HG02678 (cell line): ENCODE data around the gene KCTD16.

Experiments
- ATAC-seq: cut with Tn5 transposase; IDR thresholded peaks from one replicate; pipeline ENCODE4 v1.9.1; 2021; ENCODE audit warnings: mild to moderate bottlenecking, moderate library complexity; ENCODE audit not compliant: unreplicated experiment

The KCTD16 gene

DNA sequence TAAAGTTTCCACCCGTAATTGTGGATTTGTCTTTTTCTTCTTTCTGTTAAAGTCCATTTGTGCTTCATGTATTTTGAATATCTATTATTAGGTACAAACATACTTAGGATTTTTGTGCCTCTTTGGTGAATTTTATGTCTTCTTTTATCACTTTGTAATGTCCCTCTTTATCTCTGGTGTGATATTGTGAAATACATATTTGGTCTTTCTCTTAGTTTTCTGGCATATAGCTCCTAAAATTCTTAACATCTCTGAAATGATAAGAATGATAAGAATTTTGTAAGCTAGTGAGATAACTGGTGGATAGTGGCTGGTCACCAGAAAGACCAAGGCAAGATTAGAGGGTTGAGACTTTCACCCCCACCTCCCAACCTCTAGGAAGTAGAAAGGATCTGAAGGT is 111.1 kb downstream of the KCTD16 start:
- ATAC-seq = no peak

DNA sequence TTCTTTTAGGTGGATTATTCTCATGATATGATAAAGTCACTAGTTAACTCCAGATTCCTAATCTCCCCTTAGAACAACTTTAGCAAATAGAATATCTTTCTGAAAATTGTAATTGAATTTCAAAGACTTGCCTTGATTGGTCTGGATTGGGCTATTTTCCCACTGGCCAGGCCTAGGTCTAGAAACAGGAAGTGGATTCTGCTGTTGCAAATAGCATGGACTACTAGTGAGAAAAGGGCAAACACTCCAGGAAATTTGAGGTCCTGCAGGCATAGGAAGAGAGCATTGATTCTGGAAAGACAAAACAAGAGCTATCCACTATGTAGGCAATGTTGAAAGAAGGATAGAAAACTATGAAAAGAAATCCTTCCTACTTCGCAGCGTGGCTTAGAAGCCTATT is 113.4 kb downstream of the KCTD16 start:
- ATAC-seq = no peak

DNA sequence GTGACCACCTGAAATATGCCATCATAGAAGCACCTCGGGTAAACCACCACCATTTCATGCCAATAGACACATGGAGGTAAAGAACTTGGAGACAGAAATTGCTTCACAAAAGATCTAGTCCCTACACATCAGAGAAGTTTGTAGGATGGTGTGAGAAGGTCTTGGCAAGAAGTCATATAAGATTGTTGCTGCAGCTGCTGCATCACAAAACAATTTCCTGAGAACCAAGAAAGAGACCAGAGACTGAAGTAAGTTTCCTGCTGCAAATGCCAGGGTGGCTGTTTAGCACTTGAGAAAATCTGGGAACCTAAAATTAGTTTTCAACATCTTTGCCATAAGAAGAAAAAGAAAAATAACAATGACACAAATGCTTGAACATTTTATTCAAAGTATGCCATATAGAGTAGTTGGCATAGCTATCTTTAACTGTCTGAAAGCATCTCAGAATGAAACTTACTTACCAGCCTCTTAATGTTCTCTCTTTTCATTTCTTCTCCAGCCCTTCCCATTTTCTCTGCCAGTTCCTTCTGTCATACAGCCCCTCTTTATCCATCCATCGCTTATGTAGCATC is 114.3 kb downstream of the KCTD16 start:
- no peak for ATAC-seq

DNA sequence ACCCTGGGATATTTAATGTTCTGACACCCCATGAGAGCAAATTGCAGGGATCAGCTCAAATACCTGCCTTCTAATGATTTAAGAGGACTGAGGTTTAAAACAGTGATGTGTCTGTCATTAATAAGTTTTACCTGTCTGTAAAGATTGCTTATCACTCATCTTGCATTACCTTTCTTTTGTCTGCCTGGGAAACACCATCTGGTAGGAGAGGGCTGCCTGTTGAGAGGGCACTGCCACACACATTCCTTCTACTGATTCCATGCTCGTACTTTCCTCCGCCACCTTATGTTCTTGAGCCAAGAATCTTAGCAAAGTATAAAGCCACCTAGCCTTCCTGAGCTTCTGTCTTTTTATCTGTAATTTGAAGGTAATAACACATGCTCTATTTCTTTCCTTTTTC is 118.6 kb downstream of the KCTD16 start:
- ATAC-seq = no peak

DNA sequence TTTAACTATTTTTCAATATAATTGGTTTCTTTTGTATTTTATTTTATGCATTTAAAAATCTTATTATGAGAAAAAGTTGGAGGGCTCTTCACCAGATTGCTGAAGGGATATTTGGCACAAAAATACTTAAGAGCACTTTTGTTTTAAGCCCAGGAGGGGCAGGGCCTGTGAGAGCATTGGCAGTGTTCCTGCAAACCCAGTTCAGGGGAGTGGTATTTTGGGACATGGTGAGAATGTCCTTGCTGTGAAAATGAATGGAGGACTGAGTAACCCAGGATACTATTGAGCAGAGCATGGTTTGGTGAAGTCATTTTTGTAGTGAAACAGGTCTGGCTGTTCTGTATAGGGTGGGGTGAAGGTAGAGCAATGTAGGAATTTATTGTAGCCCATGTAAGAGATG is 121.4 kb downstream of the KCTD16 start:
- no peak for ATAC-seq

DNA sequence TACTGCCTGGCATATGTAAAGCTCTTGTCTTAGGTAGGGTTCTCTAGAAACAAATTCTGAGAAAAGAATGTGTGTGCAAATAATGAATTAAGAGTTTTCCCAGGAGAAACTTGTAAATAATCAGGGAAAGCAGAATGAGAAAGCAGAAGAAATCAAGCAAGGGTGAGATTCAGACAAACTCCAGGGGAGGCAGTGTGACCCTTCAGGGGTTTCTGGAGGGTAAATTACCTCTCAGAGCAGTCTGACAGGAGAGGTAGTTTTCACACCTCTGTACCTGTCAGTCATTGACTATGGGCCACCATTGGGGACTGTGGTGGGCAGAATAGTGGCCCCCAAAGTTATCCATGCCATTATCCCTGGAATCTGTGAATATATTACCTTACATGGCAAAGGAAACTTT is 124.6 kb downstream of the KCTD16 start:
- ATAC-seq = no peak

DNA sequence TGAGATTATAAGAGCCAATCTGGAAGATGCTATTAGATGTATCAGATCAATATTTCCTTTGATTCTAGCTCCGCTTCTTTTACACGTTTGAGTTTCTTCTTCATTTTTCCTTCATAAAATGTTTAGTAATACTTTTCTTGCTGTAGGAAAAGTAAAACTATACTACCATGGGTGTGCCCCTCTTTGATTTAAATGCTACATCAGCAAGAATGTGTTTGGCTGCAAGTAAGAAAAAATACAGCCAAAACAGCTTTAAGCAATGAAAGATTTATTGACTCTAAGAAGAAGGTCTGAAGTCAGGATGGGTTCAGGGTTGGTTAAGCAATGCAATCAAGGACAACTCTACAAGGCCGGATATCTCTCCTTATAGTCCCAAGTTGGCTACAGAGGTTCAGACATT is 126.4 kb downstream of the KCTD16 start:
- ATAC-seq = no peak

DNA sequence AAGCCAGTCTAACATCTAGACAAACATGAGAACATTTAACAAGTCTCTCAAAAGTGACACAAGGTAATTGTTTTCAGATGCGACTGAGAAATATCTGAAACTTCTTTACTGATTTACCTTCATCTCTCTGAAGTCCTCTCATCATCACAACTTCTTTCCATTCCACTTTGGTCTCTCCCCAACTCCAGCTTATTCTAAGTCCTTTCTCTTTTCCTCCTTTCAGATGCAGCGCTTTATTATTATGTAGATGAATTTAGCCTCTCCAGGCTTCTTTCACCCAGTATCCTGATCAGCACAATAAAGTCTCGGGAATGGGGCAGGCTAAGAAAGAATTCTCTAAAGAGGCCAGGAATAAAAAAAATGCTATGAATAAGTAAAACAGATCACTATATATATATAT is 128.0 kb downstream of the KCTD16 start:
- no peak for ATAC-seq

DNA sequence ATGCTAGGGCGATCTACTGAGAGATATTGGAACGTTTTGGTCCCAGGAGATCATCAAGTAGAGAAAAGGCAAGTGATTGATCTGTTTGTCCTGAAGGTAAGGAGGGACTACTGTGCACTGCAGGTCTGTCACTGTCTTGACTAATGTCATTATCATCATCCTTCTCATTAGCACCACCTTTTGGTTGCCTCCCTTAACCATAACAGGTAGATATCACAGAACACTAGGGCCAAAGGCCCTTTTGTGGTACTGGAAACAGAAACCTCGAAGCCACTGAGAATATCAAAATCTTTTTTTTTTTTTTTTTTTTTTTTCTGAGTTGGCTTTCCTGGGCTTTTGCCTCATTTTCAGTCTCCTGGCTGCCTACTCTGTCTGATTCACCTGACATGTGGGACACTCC is 134.0 kb downstream of the KCTD16 start:
- ATAC-seq = no peak

DNA sequence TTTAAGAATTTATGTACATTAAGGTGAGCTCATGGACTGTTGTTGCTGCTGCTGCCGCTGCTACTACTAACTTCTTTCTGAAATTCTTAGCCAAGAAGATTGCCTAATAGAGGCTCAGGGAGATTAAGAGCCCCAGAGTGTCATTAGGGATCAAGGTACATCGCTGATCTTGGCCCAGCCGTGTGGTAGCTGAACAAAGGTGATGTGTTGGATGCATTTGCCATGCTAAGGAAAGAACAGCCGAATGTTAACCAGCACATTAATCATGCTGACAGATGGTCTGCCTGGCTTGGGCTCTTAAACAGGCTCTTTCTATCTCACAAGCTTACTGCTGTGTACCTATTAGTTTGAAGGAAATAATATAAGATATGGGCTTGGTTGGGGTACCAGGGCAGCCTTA is 137.1 kb downstream of the KCTD16 start:
- no peak for ATAC-seq

DNA sequence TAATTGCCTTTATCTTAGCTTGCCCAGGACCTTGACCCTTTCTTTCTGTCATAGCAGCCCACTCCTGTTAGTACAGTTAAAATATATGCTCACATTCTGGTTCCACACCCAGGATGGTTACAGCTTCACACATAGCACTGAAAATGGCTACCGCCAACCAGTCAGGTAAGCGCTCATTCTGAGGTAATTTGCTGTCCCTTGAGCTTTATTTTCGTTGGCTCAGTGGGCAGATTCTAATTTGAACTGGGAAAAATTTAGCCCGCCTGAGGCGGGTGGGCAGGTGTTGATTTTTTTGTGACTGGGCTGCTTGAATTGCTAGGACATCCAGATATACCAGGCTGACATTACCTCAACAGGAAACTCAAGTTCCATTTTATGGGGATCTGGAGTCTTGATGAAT is 137.5 kb downstream of the KCTD16 start:
- no peak for ATAC-seq

DNA sequence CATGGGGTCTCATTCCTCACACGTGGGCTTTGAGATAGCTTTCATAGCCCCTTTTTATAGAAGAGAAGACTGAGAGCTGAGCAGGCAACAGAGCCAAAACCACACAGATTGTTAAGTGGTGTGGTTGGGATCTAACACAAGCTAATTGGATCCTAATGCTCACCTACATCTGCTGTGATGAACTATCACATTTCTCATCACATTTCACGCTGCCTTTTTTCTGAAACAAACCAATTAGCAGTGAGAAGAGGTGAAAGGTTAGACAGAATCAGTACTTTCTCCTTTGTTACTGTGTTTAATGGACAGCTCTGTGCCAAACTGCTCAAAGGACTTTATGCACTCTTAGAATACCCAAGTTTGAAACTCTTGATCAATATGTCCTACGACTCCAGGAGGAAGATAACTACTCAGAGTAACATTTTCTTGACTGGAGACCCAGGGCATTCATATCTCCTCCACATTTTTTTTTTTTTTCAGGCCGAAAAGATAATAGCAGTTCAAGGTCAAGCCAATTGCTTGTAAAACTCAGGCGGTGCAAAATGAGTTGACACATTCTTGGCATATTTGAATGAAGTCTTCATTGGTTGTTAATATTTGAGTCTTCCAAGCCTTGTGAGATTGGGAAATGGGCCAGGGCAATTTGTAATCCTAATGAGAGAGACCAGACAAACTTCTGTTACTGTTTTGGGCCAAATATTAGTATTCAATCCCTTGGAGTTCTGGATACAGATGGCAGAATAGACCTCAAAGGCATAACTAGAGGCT is 138.4 kb downstream of the KCTD16 start:
- no peak for ATAC-seq

DNA sequence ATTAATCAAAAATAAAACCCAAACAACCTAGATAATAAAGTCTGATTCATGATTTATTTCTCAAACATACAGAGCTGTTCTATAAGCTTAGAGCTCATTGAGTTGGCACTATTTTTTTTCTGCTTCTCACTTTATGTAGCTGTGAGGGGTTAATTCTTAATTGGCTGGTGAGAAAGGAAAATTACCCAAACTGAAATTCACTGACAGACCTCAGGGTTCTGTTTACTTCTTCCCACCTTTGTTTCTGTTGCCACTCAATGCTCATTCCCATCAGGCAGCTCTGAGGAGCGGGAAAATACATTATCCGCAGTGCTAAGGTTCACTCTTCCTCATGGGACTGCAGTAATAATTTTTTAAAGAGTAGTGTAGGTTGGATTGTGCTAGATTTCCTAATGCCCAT is 139.9 kb downstream of the KCTD16 start:
- ATAC-seq = no peak

DNA sequence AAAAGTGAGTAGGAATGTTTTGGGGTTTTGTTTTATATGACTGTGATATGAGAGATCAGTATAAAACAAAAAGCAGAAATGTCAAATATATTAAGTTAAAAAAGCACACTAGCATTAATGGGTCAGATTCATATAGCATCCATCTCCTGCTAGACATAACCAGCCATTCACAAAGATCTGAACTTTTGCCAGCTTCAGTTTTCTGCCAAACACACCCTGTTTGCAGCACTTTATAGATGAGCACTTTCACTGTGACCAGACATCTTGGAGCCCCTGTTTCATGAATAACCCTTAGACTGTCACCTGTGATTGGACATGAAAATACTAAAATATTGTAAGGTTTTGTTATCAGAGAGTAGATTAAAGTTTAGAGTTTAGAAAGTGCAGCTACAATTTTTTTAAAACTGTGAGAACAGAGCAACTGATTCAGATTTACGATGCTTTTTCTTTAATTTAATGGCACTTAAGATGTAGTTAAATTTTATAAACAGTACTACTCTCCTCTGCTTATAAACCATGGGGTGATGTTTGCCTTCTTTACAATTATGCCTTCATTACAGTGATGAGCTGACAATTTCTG is 142.6 kb downstream of the KCTD16 start:
- no peak for ATAC-seq

DNA sequence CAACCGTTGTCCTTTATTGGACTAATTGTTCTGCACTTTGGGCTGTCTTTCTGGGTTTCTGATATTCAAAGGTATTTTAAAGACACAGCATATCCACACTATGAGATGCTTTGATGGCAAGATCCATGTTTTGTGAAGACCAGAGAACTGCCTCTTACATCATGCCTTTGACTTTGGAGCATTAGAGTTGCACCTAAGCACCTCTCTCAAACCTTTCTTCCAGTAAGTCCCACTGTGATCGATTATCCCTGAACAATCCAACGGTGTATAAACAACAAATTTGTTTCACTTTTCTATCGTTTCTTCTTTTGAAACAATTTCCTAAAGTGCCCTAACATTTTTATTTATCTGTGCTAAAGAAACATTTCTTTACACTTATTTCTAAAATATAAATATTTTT is 144.4 kb downstream of the KCTD16 start:
- no peak for ATAC-seq

DNA sequence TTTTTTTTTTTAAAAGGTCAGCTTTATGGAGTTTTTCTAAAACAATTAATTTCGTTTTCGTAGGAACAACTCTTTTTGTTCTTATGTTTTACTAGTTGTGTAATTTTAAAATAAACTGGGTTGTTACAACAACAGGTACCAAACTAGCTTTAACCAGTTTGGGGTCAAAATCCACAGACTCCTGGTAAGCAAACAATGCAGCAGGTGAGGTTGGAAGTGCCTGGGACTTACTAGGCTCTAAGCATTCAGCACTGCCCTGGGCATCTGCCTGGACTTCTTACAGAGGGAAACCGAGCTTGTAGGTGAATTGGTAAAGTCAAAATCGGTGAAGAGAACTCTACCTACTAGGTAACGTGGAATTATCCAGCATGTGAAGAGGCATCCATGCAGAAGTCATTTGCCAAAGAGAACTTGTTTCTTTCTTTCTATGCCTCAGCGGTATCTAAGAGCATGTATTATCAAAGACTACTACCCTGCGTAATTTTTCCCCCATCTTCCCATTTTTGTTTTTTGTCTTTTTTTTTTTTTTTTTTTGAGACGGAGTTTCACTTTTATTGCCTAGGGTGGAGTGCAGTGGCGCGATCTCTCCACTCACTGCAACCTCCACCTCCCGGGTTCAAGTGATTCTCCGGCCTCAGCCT is 145.4 kb downstream of the KCTD16 start:
- ATAC-seq = no peak

DNA sequence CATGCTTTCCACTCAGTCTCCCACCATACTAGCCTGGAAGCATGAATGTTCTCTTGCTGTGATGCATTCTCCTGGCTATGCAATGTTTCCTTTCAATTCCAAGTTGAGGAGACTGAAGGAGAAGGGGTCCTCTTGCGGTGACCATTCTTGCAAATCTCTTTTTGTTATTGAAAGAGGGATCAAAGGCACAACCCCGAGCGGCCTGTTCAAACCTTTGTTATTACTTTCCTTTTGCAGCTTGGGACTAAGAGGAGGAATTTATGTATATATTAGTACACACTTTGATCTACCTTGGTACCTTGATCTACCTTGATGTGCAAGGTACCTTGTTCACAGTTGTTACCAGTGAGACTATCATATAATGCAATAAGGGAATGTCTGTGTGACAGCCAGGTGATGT is 147.3 kb downstream of the KCTD16 start:
- ATAC-seq = no peak

DNA sequence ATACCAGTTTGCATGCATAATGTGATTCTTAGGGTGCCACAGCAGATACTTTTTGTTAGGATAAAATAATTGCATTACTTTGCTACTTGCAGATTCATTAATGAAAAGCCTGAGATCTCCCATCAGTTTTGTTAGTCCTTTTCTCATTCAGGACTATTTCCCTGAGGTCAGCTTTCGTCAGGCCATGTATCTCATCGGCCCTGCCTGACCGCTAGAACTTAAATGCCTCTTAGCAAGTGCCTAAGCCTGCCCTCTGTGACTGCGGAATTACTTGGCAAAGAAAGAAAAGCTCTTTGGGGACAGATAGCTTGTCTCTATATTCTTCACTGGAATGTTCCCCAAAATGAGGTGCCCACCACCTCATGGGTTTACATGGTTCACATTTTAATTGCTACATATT is 147.8 kb downstream of the KCTD16 start:
- ATAC-seq = no peak

DNA sequence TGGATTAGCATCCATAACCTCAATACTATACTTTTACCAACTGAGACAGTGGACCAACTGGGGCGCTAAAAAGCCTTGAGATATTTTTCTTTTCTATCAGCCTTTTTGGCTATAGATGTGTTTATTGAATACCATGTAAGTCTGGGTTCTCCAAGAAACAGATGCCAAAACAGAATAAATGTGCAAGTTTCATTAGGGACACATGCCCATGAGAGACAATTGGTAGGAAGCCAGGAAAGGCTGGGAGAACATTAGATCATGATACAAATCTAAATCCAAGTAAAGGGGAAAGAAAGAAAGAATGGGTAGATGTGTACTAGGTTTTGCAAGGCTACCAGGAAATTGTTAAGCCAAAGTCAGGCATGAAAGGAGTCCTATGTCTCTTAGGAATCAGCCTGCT is 152.5 kb downstream of the KCTD16 start:
- no peak for ATAC-seq

DNA sequence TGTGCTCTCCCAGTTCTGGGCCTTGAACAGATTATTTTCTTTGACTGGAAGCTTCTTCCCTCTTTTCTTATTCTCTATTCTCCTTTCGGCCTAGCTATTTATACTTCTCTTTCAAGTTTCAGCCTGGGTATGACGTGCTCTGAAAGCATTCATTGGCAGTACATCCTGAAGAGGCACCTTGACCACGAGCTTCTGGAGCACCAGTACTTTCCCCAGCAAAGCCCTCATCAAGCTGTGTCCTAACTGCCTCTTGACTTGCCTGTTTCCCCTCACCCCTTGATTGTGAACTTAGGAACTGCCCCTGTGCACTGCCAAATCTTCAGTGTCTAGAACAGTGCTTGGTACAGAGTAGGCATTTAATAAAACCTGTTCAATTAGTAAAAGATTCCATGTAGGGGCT is 154.9 kb downstream of the KCTD16 start:
- no peak for ATAC-seq

DNA sequence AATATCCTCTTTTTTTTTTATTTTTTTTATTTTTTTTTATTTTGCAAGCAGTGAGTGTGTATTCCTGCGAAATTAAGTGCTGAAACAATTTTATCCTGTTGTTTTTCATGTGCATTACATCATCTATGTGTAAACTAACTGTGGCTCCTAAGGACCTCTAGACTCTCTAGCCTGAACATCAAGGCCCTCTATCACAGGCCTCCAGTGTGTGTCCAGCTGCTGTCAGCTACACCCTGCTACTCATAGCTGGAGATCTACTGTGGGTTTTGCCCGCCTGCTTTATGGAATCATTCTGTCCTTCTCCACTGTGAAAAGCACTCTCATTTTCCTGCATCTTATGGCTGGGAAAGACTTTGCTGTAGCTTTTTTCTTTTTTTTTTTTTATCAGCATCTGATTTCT is 157.8 kb downstream of the KCTD16 start:
- no peak for ATAC-seq

DNA sequence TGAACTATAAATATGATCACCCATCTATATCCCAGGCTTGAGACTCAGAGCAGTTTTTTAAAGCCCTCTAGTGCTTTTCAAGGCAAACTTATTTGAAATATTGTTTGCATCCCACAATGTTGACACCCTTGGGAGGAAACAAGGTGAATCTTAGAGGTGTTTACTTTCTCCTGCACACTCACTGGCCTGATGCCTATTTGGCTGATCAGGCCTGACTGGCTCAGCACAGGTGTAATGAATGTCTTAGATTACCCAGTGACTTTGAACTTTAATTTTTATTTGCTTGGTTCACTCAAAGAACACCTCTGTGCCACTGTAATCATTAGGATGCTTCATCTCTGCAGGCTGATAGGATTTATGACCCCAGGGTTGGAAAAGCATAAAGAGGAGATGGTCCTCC is 158.3 kb downstream of the KCTD16 start:
- ATAC-seq = no peak
